Caki2 (cell line): ENCODE measurements around the gene NDUFB5. TPM values are rescaled to one million over a fixed set of nuclear protein-coding genes. Genes with fewer than 3 reads are reported as not detected.

ENCODE experiments used
- DNase-seq: peaks from one replicate; pipeline ENCODE4 v3.0.0-alpha.2; 2015; ENCODE audit warnings: low read depth
- in situ Hi-C: cut with HindIII; loops from 2 replicates; pipeline ENCODE4 v1.10.0; 2016; ENCODE audit warnings: low sequenced_read_pairs, low pct_unique_long_range_greater_than_20kb, mixed read lengths
- total RNA-seq: library from RNA; depleted of rRNA; stranded (reverse); fragments of >200 nt; shearing (Covaris generic); gene quantifications from 2 replicates; pipeline ENCODE4 v1.2.3, GENCODE V29; 2014; ENCODE audit warnings: low replicate concordance; rRNA removed

NDUFB5 gene
- total RNA-seq = 271 and 320 TPM in 2 replicates

DNA sequence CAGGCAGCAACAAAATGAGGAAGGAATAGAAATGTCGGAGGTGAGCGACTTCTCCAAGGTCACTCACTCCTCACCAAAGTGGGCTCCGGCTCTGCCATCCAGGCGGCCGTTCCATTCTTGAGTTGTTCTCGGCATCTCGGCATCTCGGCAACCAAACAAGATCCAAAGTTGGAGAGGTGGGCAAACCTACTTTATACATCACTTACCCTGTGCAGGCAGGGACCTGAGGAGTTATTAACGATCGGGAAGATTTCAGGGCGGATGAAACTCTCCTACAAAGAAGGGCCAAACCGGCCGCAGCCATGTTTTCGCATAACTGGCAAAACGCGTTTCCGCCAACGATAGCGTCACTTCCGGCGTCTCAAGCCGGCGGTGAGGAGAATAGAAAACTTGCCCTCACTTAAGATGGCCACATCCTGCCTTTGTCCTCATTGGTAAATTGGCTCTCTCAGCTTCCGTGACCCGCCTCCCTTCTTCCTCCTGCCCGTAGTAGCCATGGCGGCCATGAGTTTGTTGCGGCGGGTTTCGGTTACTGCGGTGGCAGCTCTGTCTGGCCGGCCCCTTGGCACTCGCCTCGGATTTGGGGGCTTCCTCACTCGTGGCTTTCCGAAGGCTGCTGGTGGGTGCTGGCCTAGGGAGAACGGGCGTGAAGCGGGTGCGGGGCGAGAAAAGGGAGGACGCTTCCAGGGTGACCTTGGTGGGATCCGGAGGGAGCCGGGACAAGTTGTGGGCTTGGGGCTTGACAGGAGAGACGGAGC, at the start of gene NDUFB5, which contains the start of gene MRPL47:
Gene NDUFB5 (plus strand): TSS at position 474 of the 758 bp plus-strand sequence. CDS start 22 bp downstream, at position 496.
Gene MRPL47 (minus strand): TSS at position 318 of the 758 bp plus-strand sequence. CDS start 14 bp downstream, at position 304.
- peak; percentile 95 for DNase-seq
- in situ Hi-C loops = no loop called here

DNA sequence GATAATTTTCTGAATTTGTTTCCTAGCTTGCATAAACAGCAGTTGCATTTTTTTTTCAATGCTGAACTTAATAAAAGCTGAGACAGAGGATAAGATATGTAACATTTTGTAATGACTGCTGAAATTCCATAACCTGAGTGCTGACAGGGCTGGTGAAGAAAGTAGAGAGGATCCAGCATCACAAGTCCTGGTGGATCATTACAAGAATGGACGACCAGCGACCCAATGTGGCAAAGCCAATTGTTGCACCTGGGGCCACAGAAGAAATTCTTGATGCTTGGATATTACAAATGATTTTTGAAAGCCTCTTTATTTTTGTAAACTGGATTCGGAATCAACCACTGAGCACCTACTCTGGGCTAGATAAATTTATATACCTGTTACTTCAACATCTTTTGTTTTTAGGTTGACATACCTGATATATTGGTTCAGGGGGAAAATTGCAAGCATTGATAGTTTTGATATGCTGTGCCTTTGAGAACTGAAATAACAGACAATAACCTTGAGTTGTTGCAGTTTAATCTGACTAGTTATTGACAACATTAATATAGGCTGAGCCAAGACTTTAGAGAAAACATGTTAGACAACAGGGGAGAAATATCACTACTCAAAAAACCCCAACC, 45.7 kb upstream of the NDUFB5 start:
- in situ Hi-C loops = no loop called here
- DNase-seq = peak; percentile 54

DNA sequence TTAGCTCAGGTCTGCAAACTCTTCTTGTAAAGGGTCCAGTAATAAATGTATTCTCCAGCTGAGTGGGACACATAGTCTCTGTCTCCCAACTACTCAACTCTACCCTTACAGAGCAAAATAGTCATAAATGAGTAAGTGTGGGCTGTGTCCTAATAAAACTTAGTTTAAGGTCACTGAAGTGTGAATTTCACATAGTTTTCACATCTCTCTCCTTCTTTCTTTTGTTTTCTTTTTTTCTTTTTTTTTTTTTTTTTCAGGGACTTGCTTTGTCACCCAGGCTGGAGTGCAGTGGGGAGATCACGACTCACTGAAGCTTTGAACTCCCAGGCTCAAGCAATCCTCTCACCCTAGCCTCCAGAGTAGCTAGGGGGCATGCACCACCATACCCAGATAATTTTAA, 43.8 kb upstream of the NDUFB5 start:
- in situ Hi-C loops = no loop called here
- DNase-seq = peak; percentile 79

DNA sequence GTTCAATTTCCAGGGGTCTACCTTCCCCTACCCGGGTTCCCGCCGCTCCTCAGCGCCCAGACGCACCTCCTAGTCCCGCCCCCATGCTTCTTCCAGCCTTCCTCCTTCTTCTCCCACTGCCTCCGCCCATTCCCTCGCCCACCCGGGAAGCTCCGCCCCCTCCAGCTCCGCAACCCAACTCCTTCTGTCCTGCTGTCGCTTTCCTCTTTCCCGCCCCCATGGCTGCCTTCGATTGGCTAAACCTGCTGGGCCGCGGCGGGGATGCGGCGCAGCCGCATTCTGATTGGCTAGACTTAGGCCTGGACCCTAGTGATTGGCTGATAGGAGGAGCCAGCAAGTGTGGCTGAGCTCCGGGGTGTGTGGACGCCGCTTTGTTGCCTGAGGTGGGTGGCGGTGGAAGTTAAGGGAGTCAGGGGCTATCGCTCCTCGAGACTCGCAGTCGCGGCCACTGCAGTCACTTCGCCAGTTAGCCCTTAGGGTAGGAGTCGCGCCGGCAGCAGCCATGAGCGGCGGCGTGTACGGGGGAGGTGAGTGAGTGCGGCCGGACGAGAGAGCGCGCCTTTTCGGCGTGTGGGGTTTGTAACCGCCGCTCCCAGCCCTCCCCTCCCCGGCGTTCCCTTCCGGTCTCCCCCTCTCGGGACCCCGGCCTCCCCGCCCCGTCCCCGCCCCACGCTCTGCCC, 41.9 kb upstream of the NDUFB5 start, which contains the start of gene ACTL6A:
Gene ACTL6A (plus strand): TSS at position 336 of the 680 bp plus-strand sequence. CDS start 167 bp downstream, at position 503.
- in situ Hi-C loops = no loop called here
- DNase-seq = peak; percentile 100

DNA sequence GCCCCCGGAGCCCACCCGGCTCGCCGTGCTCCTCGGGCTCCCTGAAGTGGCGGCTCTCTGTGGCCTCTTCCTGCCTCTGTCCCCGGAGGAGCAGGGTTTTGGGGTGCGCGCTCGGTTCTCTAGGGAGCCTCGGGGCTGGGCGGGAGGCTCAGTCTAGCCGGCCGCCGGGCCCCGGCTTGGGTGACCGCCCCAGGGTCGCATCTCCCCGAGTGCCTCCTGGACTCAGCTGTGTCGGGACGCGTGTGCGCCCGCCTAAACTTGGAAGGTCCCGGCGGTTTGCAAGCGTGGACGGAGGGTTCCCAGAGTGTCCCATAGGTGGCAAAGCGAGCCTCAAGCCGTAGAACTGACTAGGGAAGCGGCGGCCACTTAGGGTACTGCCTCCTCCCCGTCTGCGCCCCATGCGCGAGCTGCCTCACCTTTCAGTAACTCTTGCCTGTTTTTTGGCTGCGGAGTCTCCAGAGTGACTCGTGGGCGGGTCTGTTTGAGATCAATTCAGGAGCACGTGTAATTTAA, 41.3 kb upstream of the NDUFB5 start:
- peak; percentile 74 for DNase-seq
- in situ Hi-C loops = no loop called here

DNA sequence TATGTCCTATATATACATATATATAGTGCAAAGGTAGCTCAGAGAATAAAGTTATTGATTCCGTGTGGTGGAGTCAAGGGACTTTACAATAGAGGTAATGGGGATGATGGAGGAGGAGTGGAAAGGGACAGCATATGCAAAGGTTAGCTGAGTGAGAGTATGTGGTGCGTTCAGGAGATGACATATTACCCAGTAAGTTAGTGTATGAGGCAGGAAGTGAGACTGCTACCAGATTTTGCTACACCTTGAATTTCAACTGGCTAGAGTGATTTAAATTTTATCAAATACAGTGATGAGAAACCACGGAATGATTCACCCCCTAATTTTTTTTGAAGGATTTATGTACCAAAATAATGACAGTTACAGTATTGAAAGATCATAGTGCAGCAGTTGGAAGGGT, 39.1 kb upstream of the NDUFB5 start:
- DNase-seq = no peak
- in situ Hi-C loops = no loop called here

DNA sequence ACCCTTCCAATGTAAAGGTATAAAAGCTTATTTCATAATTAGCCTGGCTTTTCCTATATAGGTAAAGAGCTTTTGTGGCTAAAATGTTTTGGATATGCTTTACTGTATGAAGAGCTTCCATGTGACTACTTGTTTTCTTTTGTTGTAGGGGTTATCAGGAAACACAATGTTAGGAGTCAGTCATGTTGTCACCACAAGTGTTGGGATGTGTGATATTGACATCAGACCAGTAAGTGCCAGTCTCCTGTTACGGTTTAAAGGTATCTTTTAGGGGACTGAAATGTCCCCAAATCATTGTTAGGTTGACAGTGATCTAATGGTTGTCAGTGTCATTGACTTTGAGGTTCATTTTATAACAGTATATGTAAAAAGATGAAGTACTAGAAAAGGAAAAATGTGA, 23.6 kb upstream of the NDUFB5 start:
- no peak for DNase-seq
- in situ Hi-C loops = no loop called here

DNA sequence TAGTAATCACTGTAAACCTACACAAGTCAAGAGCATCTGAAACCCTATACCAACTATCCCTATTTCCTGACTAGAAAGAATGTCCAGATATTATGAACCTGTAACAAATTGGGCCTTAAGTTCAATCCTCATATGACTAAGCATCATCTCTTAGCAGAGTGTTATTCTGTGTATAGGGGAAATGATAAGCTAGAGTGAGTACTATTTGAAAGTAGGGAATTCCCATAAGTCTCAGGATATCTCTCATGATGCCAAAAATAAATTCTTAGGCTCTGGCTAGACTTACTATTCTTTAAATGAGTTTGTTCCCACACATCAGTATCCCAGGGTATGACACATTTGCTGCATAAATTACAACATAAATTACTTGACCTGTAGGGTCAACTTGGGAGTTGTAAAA, 15.5 kb upstream of the NDUFB5 start:
- no peak for DNase-seq
- in situ Hi-C loops = no loop called here

DNA sequence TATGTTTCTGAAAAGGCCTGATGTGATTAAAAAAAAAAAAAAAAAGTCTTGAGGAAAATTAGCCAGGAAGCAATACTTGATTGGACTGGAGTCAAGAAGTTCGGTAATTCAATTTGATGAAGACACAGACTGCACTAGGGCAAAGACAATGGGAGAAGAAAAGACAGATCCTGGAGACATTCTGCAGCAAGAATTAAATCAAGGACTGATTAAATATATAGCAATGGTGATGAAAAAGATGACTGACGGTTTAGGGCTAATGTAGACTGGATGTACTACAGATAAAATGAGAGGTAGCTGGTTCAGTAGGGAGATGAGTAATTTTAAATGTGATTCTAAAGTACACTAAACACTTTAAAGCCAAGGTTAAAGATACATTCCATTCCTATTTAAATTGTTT, 13.9 kb upstream of the NDUFB5 start:
- in situ Hi-C loops = no loop called here
- DNase-seq = no peak

DNA sequence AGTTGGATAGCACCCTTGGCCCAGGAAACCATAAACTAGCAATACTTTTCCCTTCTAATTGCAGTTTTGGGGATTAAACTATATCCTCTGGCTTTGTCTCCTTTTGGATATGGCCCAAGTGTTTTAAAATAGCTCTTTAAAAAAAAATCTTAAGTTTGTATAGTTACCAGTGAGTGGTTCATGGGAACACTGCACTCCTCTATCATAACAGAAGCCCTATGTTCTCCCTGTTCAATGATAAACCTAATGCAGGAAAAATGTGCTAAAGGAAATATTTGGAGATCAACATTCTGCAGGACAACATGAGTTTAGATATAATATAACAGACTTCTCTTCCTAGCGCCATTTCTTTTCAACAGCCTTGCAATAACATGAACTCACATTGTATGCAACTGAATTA, 13.3 kb upstream of the NDUFB5 start:
- in situ Hi-C loops = no loop called here

DNA sequence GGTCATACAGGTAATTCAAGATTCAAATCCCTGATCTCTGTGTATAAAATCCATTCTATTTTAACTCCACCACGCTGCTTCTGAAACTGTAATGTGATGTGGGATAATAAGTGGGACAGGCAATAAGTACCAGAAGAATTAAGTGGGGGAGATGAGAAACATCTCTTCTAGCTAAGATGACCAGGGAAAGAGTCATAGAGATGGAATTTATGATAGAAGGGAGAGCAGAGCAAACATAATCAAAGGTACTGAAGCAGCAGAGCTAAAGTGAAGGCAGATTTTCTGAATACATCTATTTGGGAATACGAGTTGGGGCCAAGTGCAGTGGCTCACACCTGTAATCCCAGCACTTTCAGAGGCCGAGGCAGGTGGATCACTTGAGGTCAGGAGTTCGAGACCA, 5.1 kb upstream of the NDUFB5 start:
- DNase-seq = no peak
- in situ Hi-C loops = no loop called here

More for the DNA sequence above, 13.3 kb upstream of the NDUFB5 start:
- no peak for DNase-seq

DNA sequence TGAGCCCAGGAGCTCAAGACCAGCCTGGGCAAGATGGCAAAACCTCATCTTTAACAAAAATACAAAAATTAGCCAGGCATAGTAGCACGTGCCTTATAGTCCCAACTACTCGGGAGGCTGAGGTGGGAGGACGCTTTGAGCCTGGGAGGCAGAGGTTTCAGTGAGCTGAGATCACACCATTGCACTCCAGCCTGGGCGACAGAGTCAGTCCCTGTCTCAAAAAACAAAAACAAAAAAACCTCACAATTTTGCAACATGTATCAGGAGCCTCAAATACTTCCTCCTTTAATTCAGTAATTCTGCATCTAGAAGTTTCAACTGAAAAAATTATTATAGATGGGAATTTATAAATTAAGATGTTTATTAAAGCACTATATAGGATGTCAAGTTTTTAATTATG, 1.3 kb upstream of the NDUFB5 start:
- in situ Hi-C loops = no loop called here
- DNase-seq = no peak

DNA sequence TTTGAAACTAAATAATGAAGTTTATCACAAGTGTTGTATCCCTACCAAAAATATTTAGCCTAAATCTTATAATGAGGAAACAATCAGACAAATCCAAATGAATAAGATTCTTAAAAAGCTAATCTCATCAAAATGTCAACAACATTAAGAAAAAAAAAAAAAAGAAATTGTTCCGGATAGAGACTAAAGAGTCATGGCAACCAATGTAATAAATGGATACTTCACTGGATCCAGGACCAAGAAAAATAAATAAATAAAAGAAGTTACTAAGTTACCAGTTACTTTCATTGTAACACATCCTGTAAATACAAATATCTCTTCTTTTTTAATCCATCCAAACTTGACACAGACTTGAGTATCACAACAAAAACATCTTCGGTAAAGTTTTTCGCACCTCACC, 763 bp upstream of the NDUFB5 start:
- in situ Hi-C loops = no loop called here
- peak; percentile 14 for DNase-seq

DNA sequence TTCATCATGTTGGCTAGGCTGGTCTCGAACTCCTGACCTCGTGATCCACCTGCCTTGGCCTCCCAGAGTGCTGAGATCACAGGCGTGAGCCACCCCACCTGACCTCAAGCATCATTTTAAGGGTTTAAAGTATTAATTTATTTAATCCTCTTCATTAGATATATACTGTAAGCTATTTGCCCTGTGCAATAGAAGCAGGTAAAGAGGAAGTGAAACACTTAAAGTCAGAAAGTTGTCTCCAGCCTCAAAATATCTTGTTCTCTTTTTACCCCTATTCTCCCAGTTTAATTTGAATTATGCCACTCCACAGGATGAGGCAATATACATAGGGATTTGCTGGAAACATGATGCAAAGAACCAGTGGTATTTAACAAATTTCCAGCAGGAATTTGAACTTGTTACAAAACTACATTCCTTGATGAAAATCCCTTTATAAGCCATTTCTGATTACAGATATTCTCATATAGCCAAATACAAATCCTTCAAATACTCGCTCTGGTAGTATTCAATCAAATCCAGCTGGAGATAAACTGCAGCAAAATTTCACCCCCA, 2.0 kb downstream of the NDUFB5 start:
- no peak for DNase-seq
- in situ Hi-C loops = no loop called here

DNA sequence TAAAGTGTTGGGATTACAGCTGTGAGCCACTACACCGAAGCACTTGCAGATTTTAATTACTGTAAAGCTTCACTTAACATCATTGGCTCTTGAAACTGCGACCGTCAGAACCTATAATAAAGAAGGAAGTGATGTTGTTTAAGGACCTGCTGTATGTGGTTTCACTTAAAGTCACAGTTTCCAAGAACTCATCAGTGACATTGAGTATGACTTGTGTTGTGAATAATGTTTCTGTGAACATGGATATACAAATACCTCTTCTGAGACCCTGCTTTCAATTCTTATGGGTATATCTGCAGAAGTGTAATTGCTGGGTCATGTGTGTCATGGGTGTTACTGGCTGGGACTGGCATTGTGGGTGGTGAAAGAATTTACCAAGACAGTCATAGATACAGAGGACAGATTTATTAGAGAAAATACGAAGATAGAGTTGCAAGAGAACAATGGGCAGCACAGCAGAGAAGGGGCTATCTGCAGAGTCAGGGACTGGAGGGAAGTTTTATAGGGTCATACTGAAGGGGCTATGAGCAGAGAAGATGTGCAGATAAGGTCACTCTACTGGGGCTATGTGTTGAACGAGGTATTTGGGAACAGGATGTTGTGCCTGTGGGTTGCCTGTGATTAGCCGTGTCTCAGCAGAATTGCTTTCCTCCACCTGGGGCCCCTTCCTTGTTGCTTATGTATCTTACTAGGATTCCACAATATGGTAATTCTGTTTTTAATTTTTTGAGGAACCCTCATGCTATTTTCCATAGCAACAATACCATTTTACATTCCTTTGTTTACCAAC, 4.5 kb downstream of the NDUFB5 start:
- in situ Hi-C loops = no loop called here
- no peak for DNase-seq

DNA sequence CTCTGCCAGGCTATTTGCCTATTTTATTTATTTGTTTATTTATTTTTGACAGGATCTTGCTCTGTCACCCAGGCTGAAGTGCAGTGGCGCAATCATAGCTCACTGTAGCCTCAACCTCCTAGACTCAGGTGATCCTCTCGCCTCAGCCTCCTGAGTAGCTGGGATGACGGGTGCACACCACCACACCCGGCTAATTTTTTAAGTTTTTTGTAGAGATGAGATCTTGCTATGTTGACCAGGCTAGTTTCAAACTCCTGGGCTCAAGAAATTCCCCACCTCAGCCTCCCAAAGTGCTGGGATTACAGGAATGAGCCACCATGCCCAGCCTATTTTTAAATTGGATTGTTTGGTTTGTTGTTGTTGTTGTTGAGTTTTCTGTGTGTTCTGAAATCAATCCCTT, 5.5 kb downstream of the NDUFB5 start:
- in situ Hi-C loops = no loop called here
- no peak for DNase-seq

DNA sequence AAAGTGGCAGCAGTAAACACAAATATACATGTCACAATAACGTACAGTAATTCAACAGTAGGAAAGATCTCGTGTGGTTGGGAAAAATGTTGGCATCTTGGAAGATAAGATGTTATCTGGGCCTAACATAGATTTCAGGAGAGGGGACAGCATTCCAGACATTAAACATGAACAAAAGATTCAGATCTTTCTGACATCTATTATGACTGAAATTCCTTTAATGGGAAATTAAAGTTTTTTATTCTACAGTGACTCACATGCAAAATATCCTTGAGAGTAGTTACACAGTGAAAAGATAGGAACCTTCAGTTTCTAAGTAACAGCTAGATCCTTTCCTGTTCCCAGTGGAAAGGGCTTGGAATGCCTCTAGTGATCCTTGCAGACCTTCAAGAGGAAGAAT, 9.2 kb downstream of the NDUFB5 start:
- no peak for DNase-seq
- in situ Hi-C loops = no loop called here
